Gastrocnemius medialis (tissue), 4 donors: ENCODE measurements around the gene MLXIP.

Experiments used
- POLR2A ChIP-seq, 2 donors: fragments of 450-650 bp; IDR thresholded peaks; one replicate each; pipeline ENCODE4 v1.6.1; 2017; ENCODE audit warnings: antibody characterized with exemption in 2 of 2, mild to moderate bottlenecking in 2 of 2, moderate library complexity in 2 of 2
- TF ChIP-seq, protein P1 (sequence below), 5 experiments: fragments of 450-650 bp in 3 of 5; fragments of 200-600 bp in 2 of 5; sonication (generic) in 2 of 5; IDR thresholded peaks in 4 of 5; conservative IDR thresholded peaks in 1 of 5; 1 replicate in 4 of 5; 2 replicates in 1 of 5; pipeline ENCODE4 v1.5.1; 2016 to 2019; ENCODE audit warnings: antibody characterized with exemption in 5 of 5, mild to moderate bottlenecking in 3 of 5, moderate library complexity in 3 of 5

DNA sequence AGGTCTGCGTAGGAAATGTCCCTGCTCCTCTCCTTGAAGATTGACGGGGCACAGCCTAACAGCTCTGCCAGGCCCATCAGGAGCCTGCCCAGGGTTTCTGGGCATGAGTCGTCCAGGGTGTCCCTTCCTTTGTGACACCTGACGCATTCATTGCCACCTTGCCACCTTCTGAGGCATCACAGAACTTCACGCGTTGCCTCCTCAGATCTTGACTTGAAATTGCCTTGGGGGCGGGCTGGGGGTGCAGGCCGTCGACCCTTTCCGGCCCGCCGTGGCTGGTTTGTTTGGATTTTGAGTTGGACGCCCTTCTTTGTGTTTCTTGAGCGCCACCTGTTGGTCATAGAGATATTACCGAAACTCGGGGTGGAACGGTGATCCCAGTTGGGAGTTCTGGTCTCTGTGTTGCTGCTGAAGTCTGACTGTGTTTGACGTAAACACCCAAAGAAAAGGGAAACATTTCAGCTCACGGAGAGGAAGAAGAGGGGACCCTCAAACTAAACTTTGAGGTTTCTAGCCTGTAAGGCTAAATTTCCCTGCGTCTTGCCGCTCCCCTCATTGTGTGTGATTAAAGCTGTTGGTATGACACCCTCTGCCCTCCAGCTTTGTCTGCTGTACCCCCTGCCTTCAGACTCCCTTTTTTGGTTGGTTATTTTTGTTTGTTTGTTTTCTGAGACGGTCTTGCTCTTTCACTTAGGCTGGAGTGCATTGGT, 44.6 kb downstream of the MLXIP start:
- TF ChIP-seq POLR2A (IDR thresholded peaks at IDR 0.05) = no peak
- TF ChIP-seq, protein P1, sequence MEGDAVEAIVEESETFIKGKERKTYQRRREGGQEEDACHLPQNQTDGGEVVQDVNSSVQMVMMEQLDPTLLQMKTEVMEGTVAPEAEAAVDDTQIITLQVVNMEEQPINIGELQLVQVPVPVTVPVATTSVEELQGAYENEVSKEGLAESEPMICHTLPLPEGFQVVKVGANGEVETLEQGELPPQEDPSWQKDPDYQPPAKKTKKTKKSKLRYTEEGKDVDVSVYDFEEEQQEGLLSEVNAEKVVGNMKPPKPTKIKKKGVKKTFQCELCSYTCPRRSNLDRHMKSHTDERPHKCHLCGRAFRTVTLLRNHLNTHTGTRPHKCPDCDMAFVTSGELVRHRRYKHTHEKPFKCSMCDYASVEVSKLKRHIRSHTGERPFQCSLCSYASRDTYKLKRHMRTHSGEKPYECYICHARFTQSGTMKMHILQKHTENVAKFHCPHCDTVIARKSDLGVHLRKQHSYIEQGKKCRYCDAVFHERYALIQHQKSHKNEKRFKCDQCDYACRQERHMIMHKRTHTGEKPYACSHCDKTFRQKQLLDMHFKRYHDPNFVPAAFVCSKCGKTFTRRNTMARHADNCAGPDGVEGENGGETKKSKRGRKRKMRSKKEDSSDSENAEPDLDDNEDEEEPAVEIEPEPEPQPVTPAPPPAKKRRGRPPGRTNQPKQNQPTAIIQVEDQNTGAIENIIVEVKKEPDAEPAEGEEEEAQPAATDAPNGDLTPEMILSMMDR (IDR thresholded peaks at IDR 0.05 in 4 of 5, conservative IDR thresholded peaks at IDR 0.05 in 1 of 5) = peak; percentile 78 to 93 (median 84)
